ENCODE data around the gene PARK7.

GRCh38 chr1:7983086-7983778, 21.7 kb downstream of the PARK7 start:
- no peak for TF ChIP-seq CTCF (IDR thresholded peaks at IDR 0.05)
- TF ChIP-seq POLR2A (IDR thresholded peaks at IDR 0.05) = no peak

Data from right lobe of liver (tissue), 4 donors.